NCI-H524 treated with DMSO at 0.1 percent for 48 hours (cell line): ENCODE measurements around the gene TRIM10.
"Not testable (repeated sequence)": the region's sequence is repeated elsewhere in the genome, so short reads cannot be mapped to it uniquely, and the experiment has no call there.

Source experiments
- DNase-seq: peaks from one replicate; lab custom pipeline; 2025; lab: John Stamatoyannopoulos, UW

Gene TRIM10

DNA sequence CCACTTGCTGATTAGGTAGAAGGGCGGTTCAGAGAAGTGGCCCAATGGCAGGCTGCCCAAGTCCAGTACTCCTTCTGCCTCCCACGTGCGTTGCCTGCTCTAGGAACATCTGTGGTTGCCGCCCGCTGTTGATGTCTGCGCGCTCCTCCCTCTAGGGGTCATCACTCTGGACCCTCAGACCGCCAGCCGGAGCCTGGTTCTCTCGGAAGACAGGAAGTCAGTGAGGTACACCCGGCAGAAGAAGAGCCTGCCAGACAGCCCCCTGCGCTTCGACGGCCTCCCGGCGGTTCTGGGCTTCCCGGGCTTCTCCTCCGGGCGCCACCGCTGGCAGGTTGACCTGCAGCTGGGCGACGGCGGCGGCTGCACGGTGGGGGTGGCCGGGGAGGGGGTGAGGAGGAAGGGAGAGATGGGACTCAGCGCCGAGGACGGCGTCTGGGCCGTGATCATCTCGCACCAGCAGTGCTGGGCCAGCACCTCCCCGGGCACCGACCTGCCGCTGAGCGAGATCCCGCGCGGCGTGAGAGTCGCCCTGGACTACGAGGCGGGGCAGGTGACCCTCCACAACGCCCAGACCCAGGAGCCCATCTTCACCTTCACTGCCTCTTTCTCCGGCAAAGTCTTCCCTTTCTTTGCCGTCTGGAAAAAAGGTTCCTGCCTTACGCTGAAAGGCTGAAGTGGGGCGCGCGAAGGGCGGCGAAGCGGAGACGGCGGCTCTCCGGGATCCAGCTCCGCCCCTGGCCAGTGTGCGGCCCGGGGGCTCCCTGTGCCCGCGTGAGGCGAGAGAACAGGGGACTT lies 10.9 kb upstream of the TRIM10 start:
- peak; percentile 61 for DNase-seq

- DNase-seq, result no peak
Measured at GRCh38 chr6:30169658-30170614, 8.9 kb upstream of the TRIM10 start.

- no peak for DNase-seq
Measured at GRCh38 chr6:30168741-30169140, 7.7 kb upstream of the TRIM10 start.

DNA sequence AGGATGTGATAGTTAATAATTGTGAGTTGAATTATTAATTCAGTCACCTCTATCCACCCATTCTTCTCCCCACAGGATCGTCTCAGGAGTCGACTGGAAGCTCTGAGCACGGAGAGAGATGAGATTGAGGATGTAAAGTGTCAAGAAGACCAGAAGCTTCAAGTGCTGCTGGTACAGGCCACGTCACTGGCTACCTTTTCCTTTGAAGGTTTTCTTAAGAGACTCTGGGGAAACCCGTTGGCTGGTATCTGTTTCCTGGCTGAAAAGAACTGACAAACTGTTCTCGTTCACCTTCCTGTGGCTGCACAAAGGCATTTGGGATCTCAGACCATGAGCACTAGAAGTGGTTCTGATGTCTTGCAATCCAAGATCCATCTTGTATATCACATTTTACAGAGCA lies 6.1 kb upstream of the TRIM10 start:
- no peak for DNase-seq

- DNase-seq, result not testable (repeated sequence)
Measured at GRCh38 chr6:30165238-30165637, 4.2 kb upstream of the TRIM10 start.

- DNase-seq, result no peak
Measured at GRCh38 chr6:30164714-30165113, 3.7 kb upstream of the TRIM10 start.

DNA sequence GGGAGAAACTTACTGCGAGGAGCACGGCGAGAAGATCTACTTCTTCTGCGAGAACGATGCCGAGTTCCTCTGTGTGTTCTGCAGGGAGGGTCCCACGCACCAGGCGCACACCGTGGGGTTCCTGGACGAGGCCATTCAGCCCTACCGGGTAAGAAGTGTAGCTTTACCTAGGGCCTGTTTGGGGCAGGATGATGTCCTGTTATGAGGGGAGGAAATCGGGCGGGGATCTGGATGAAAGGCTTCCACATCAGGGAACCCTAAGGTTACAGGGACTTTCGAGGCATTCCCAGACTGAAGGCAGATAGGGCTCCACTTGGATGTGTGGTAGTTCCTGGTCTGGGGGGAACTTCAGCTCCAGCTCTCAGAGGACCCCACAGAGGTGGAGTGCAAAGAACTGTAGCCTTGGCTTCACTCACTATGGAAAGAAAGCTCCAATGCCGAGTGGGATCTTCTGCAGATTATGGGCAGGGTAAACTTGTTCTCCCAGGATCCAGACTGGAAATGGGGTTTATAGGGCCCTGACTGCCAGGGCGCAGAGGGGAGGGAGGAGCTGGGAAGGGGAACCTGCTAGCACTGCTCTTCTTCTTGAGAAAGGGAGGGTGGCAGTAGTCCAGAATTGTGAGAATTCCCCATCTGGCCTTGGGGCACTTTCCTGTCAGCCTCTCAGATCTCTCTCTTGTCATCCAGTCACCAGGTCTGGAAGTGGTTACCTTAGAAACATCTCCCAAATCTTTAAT lies 3.1 kb upstream of the TRIM10 start:
- no peak for DNase-seq

DNA sequence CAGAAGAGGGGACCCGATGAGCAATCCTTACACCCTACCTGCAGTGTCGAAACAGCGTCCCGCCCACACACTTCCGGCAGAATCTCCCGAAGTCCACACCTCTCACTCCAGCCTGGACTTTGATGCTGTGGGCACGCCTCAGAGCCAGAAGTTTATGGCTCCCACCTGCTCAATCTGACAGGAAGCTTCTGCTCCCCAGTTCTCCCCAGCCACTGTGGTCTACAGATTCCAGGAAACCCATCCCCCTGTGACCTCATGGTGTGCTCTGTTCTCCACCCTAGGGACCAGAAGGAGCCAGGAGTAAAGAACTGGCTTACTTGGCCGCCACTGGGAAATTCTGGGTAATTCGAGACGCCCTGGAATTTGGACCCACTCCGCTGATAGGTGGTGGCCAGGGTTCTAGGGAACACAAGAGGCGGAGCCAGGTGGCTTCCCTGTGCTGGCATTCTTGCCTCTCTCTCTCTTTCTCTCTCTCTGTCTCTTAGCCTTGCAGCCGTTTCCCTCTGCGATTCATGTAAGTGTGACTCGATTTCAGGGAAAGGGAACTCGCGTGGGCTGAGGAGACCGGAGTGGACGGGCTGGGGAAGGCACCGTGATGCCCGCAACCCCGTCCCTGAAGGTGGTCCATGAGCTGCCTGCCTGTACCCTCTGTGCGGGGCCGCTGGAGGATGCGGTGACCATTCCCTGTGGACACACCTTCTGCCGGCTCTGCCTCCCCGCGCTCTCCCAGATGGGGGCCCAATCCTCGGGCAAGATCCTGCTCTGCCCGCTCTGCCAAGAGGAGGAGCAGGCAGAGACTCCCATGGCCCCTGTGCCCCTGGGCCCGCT lies 2.3 kb upstream of the TRIM10 start, which contains the start of gene TRIM15:
Gene TRIM15 (plus strand): TSS at position 457 of the 828 bp plus-strand sequence. CDS start 139 bp downstream, at position 596.
- no peak for DNase-seq

DNA sequence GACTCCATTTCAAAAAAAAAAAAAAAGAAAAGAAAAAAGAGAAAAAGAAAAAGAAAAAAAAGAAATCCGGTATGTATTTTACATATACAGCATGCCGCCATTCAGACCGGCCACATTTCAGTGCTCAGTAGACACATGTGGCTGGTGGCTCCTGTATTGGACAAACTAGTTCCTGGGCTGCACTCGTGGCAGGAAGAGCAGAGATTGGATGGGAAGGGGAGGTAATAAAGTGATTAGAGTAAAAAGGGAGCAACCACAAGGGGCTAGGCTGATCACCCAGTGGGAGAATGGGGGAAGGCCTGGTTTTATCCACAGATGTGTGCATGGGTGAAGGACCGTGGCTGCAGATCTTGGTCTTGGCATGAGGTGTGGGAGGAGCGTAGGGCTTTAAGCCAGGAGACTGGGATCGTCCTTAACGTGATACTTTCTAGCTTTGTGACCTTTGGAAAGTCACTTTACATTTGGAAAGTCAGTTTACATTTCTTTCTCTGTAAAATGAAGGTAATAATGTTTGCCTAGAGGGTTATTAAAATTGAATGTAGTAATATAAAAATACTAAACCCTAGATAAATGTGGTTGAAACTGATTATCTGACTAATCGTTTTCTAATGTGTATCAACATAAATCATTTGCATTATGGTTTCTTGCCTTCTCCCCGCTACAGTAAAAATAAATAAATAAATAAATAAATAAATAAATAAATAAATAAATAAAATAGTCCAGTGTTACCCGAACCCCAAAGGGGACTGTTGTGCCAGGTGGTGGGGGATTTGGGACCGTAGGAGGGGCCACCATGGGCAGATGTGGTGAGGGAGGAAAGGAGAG lies 1.5 kb upstream of the TRIM10 start:
- no peak for DNase-seq

- no peak for DNase-seq
Measured at GRCh38 chr6:30160008-30160784, 815 bp downstream of the TRIM10 start.

- DNase-seq, result no peak
Measured at GRCh38 chr6:30158475-30159040, 2.5 kb downstream of the TRIM10 start.

- no peak for DNase-seq
Measured at GRCh38 chr6:30157999-30158398, 3.0 kb downstream of the TRIM10 start.

GRCh38 chr6:30157581-30157980 lies 3.4 kb downstream of the TRIM10 start:
- DNase-seq, result no peak

GRCh38 chr6:30156774-30157173 lies 4.2 kb downstream of the TRIM10 start:
- DNase-seq, result no peak

DNA sequence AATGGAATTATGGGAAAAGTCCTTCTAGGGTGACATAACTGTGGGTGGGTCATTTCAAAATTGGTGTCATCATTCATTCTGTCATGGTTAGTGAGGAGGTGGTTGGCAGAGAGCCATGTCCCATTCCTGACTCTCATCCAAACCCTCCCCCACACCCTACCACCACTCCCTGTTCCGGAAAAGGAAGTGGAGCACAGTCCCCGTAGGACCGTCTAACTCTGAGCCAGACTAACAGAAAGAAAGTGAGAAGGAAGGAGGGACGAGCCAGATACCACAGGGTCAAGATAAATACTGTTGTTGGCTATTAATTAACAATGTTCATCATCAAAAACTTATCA lies 4.8 kb downstream of the TRIM10 start:
- DNase-seq, result no peak

- DNase-seq, result no peak
Measured at GRCh38 chr6:30155520-30156261, 5.3 kb downstream of the TRIM10 start.

DNA sequence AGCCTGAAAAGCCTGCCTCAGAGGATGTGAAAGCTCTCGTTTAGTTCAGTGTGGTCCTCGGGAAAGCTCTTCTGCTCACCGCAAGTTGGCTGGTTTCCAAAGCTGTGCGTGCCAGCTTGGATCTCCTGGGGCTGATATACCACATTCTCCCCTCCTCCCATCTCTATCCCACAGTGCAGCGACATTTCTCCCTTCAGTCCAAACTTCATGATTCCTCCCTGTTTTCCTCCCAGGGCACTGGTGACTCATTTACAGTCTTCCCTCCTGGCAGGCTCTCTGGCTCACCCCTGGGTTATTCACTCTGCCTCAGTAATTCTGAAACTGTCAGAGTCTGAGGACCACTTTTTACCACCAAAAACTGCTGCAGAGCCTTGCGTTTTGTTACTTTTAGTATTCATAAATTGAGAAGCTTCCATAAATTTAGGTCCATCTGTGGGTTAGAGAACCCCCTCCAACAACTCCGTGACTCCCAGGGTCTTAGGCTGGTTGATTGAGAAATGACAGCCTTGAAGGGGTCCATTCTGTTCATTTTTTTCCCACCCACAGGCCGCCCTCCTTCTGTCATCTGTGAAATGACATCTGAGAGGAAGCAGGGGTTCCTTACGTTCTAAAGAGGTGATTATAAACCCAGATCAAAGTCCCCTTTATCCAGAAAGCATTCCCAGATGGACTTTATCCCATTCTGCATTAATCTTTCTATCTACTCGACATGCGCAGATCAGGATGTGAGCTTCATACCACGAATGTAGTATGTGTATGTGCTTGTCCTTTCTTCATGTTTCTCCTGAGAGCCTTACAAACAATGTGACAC lies 6.1 kb downstream of the TRIM10 start:
- no peak for DNase-seq

DNA sequence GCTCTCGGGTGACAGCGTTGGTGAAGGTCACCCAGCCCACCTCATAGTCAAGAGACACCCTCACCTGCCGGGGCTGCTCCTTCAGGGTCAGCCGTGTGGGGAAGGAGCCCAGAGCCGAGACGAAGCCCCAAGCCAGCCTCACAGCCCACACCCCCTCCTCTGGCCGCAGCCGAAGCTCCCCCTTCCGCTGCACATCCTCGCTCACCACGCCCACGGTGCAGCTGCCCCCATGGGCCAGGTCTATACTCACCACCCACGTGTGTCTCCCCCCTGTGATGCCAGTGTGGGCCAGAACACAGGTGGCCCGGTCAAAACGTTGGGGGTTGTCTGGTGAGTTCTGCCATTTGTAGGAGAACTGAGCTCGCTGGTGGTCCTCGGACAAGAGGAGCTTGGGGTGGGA lies 7.0 kb downstream of the TRIM10 start:
- DNase-seq, result no peak
